ENCODE data around the gene KIAA1210.
A peak's percentile ranks its signal among the peaks of the same experiment; 100 is the strongest.

GRCh38 chrX:119067023-119067739, 60.4 kb downstream of the KIAA1210 start:
- peak; percentile 72 for TF ChIP-seq CTCF (conservative IDR thresholded peaks at IDR 0.05)
- no peak for TF ChIP-seq ZFX (IDR thresholded peaks at IDR 0.05)

Measured in C4-2B (cell line).